IgD-negative memory B cell (primary cell): ENCODE results near the gene MAD1L1. TPM values are rescaled to one million over a fixed set of nuclear protein-coding genes. Genes with fewer than 3 reads are reported as not detected.

Experiments used
- H3K27ac Mint-ChIP-seq, 3 donors: one replicate each; pipeline ENCODE4 v1.8.0; 2020 to 2022; ENCODE audit warnings: mild to moderate bottlenecking in 3 of 3, mixed read lengths in 3 of 3, moderate library complexity in 1 of 3
- H3K27me3 Mint-ChIP-seq: one replicate; pipeline ENCODE4 v1.8.0; 2021; ENCODE audit warnings: mixed read lengths
- H3K36me3 Mint-ChIP-seq: one replicate; pipeline ENCODE4 v1.8.0; 2020; ENCODE audit warnings: mild to moderate bottlenecking, mixed read lengths
- H3K4me1 Mint-ChIP-seq, 3 donors: one replicate each; pipeline ENCODE4 v1.8.0; 2020 to 2022; ENCODE audit warnings: mixed read lengths in 3 of 3, mild to moderate bottlenecking in 1 of 3
- H3K4me3 Mint-ChIP-seq, 4 donors: one replicate each; pipeline ENCODE4 v1.8.0; 2020 to 2022; ENCODE audit warnings: mild to moderate bottlenecking in 4 of 4, mixed read lengths in 4 of 4, moderate library complexity in 3 of 4
- H3K9me3 Mint-ChIP-seq, 3 donors: one replicate each; pipeline ENCODE4 v1.8.0; 2020 to 2021; ENCODE audit warnings: mixed read lengths in 3 of 3, mild to moderate bottlenecking in 1 of 3
- polyA plus RNA-seq: library from polyadenylated mRNA; unstranded; fragments of 300-500 nt; fragmentation: Illumina TruSeq; gene quantifications from one replicate; pipeline ENCODE4 v1.2.3, GENCODE V29; 2021

Gene MAD1L1
- polyA plus RNA-seq, 1 donor from 2014 or later: 133 TPM

DNA sequence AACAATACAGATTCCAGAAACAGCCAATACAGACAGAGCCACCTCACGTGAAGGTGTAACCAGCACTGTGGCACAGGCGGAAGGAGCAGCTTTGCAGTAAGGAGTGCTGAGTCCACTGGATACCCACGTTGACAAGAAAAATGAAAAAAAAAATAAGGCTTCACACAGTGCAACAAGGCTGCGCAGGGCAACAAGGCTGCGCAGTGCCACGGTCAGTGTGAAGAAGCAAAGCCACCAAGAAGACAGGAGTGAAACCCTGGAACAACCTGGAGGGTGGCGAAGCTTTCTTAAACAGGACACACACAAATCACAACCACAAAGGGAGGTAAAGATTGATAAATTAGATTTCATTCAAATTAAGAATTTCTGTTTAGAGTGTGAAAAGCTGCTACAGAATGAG lies 204.0 kb downstream of the MAD1L1 start:
- Mint-ChIP-seq H3K4me3 (no peak overlapping the region), H3K36me3 (peaks cover 18% of the 10 kb centered on the region), H3K27ac (no peak overlapping the region), H3K9me3 (peaks cover 3 to 27% (median 10%) of the 10 kb centered on the region in 3 donors), H3K27me3 (no peaks in the 10 kb centered on the region), H3K4me1 (peaks cover 9 to 14% (median 12%) of the 10 kb centered on the region in 3 donors)

DNA sequence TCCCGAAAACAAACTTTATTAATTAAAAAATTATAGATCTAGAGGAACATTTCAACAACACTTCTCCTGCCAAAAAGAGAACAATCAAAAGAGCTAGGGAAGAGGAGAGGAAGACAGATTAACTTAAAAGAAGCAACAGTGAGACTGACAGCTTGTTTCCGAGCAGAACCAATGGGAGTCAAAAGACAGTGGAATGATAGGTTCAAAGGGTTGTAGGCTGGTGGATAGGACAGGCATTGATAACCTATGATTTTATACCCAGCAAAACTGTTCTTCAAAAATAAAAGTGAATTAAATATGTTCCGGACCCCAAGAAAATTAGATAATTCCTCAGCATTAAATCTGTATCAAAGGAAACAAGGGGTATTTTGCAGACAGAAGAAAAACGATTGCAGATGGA lies 207.6 kb downstream of the MAD1L1 start:
- H3K36me3 Mint-ChIP-seq: peaks cover 18% of the 10 kb centered on the region
- no peak overlapping the region for H3K27ac Mint-ChIP-seq
- H3K9me3 Mint-ChIP-seq: peaks cover 3 to 27% (median 10%) of the 10 kb centered on the region in 3 donors
- no peak overlapping the region for H3K4me3 Mint-ChIP-seq
- no peaks in the 10 kb centered on the region for H3K27me3 Mint-ChIP-seq
- peaks cover 9 to 13% (median 12%) of the 10 kb centered on the region in 3 donors for H3K4me1 Mint-ChIP-seq

DNA sequence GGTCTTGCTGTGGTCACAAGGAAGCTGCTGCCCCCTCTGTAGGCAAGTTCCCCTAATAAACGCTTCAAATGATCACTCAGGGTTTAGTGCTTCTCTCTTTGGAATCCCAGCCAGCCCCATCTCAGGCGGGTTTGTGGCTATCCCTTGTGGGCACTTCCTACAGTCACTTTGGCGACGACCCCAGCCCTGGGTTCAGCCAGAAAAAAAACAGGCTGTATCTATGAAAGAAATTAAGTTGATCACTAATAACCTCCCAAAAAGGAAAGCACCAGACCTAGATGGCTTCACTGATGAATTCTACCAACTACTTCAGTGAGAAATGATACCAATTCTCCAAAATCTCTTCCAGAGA lies 208.2 kb downstream of the MAD1L1 start:
- peak overlapping the region in 2 of 4 donors; percentile 32 to 52 for H3K4me3 Mint-ChIP-seq
- H3K9me3 Mint-ChIP-seq: peaks cover 3 to 27% (median 10%) of the 10 kb centered on the region in 3 donors
- H3K27ac Mint-ChIP-seq: no peak overlapping the region
- peaks cover 14 to 19% (median 18%) of the 10 kb centered on the region in 3 donors for H3K4me1 Mint-ChIP-seq
- H3K27me3 Mint-ChIP-seq: no peaks in the 10 kb centered on the region
- peaks cover 16% of the 10 kb centered on the region for H3K36me3 Mint-ChIP-seq

DNA sequence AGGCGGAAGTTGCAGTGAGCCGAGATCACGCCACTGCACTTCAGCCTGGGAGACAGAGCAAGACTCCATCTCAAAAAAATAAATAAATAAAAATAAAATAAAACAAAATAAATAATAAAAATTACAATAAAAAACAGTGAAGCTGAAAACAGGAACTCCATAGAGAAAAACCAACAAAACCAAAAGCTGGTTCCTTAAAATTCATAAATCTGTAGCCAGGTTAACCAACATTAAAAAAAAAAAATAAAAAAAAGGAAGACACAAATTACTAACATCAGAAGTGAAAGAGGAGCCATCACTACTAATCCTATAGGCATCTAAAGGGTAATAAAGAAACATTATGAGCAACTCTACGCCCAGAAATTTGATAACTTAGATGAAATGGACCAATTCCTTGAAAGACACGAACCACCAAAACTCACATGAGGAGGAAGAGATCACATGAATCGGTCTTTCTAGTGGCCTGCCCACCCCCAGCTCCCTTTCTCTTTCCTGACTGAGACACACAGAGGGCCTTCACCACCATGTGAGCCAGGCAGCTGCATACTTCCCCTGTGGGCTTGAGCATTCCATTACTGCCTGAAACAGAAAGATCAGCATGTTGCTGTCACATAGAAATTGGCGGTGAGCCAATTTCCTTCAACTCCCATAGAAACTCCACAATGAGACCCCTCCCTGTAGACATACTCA lies 208.7 kb downstream of the MAD1L1 start:
- peak overlapping the region in 1 of 4 donors; percentile 32 for H3K4me3 Mint-ChIP-seq
- H3K27ac Mint-ChIP-seq: no peak overlapping the region
- no peaks in the 10 kb centered on the region for H3K27me3 Mint-ChIP-seq
- H3K36me3 Mint-ChIP-seq: peaks cover 13% of the 10 kb centered on the region
- peaks cover 3 to 22% (median 10%) of the 10 kb centered on the region in 3 donors for H3K9me3 Mint-ChIP-seq
- H3K4me1 Mint-ChIP-seq: peaks cover 14 to 20% (median 19%) of the 10 kb centered on the region in 3 donors

DNA sequence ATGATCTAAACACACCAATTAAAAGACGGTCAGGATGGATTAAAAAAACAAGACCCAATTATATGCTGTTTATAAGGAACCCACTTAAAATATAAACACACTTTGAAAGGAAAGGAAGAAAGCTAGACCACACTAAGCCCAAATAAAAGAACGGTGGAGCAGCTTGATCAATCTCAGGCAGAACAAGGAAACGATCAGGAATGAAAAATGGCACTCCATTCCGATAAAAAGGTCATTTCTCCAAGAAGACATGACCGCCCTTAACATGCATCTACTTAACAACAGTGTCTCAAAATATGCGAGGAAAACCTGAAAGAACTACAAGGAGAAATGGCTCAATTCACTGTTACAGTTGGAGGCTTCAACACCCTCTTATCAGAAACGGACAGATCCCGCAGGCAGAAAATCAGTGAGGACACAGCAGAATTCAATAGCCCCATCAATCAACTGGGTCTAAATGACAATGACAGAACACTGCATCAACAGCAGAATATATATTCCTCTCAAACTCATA lies 210.0 kb downstream of the MAD1L1 start:
- Mint-ChIP-seq H3K4me1 (peaks cover 18 to 26% (median 25%) of the 10 kb centered on the region in 3 donors), H3K36me3 (peaks cover 13% of the 10 kb centered on the region), H3K27ac (no peak overlapping the region)

DNA sequence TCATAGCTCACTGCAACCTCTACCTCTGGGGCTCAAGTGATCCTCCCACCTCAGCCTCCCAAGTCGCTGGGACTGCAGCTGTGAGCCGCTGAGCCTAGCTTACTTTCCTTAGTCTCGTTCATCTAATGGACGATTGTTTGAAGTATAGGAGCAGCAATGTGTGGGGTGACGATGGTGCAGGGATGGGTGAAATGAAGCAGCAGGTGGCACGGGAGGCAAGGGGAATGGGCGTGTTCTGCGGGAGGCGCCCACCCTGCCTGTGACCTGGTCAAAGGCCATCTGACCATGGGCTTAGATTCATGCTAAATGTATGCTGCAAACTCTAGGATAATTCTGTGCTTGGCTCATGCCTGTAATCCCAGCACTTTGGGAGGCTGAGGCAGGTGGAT lies 210.7 kb downstream of the MAD1L1 start:
- Mint-ChIP-seq H3K4me1 (peaks cover 18 to 26% (median 25%) of the 10 kb centered on the region in 3 donors), H3K4me3 (no peak overlapping the region), H3K27ac (no peak overlapping the region)

More for the DNA sequence above, 210.0 kb downstream of the MAD1L1 start:
- Mint-ChIP-seq H3K9me3 (peaks cover 2 to 14% (median 7%) of the 10 kb centered on the region in 3 donors), H3K27me3 (no peaks in the 10 kb centered on the region), H3K4me3 (peak overlapping the region in 1 of 4 donors; percentile 12)

DNA sequence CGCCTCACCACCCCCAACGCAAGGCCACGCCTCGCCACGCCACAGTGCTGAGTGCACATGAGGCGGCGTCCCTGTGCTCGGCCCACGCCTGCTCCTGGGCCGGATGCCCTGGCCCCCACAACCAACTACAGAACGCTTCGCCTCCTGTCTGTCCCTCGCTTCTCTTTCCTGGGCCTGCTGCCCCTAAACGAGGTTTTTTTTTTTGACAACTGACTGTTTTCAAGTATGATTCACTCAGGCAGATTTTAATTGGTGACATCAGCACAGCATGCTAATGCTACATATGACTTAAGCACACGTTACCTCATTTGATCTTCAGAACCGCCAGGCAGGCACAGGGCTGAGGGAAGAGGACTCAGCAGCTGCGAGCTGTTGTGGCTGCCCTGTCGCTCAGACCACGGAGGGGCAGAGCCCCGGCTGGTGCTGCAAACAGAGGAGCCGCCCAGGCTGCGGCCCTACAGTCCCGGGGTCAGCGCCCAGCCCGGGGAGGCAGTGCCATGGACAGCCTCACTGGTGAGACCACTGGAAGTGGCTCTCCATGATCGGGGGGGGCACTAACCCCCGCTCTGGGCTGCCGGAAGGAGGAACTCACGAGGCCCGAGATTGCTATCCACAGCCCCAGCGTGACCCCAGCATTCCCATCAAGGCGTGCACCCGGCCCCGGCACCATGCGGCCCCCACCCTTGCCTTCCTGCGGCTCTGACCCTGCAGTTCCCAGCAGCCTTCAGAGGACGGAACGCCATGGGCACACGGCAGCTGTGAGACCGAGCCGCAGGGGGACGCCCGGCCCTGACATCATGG lies 212.8 kb downstream of the MAD1L1 start:
- peak overlapping the region; percentile 59 to 94 (median 82) for H3K4me3 Mint-ChIP-seq
- H3K4me1 Mint-ChIP-seq: peaks cover 18 to 32% (median 25%) of the 10 kb centered on the region in 3 donors
- H3K27ac Mint-ChIP-seq: peak overlapping the region; percentile 58 to 96 (median 94)
- H3K9me3 Mint-ChIP-seq: peaks cover 0 to under 1% (median 0%) of the 10 kb centered on the region in 3 donors
- H3K27me3 Mint-ChIP-seq: no peaks in the 10 kb centered on the region
- peaks cover 8% of the 10 kb centered on the region for H3K36me3 Mint-ChIP-seq

More for the DNA sequence above, 210.7 kb downstream of the MAD1L1 start:
- Mint-ChIP-seq H3K9me3 (peaks cover 2 to 14% (median 7%) of the 10 kb centered on the region in 3 donors), H3K36me3 (peaks cover 13% of the 10 kb centered on the region), H3K27me3 (no peaks in the 10 kb centered on the region)

DNA sequence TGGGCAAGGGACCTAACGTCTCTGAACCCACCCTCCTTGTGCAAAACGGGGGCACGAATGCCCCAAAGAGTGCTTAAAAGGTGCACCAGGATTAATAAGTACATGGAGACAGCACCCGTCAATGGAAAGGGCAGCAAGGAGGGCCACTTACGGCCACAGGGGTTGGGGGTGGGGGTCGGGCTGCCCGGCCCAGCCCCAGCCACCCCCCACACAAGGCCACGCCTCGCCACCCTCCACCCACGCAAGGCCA lies 213.4 kb downstream of the MAD1L1 start:
- H3K4me3 Mint-ChIP-seq: peak overlapping the region; percentile 59 to 94 (median 76)
- no peaks in the 10 kb centered on the region for H3K9me3 Mint-ChIP-seq
- H3K27ac Mint-ChIP-seq: peak overlapping the region; percentile 50 to 94 (median 84)
- peaks cover 18 to 32% (median 25%) of the 10 kb centered on the region in 3 donors for H3K4me1 Mint-ChIP-seq
- H3K27me3 Mint-ChIP-seq: no peaks in the 10 kb centered on the region
- peaks cover 6% of the 10 kb centered on the region for H3K36me3 Mint-ChIP-seq

DNA sequence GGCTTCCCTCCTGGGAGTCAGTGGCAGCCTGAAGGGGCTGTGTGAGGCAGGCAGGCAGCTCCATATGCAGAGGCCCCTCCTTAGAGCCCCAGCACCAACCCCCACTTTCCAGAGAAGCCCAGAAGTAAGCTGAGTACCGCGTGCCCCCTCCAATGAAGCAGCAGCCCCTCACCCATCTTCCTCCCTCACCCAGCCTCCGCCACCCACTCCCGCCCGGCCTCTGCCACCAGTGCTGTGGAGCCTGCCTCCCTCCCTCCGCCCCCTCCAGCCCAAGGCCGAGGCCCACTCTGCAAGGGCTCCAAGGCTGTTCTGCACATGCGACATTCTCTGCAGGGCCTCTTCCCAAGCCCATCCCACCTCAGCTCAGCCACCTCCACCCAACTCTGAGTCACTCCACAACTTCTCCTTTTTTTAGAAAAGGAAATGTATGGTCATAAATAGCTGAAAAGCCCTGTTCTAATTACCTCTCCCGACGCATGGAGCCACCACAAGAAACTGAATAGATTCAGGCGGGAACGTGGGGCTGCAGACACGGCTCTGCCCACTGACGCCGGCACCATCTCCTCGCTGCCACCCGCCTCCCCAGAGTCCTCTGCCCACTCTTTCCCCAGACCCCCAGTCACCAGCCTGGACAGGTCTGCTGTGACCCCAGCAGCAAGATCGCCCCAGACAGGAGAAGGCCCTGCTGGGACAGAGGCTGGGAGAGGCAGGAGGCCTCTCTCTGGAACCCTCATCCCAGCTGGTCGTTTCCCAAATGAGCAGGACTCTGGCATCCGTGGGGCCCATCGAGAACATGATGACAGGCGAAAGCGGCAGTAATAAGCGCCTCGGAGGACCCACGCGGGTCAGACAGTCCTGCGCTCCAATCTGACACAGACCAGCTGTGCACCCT lies 213.9 kb downstream of the MAD1L1 start:
- peak overlapping the region; percentile 50 to 84 (median 73) for H3K27ac Mint-ChIP-seq
- no peaks in the 10 kb centered on the region for H3K27me3 Mint-ChIP-seq
- H3K4me3 Mint-ChIP-seq: peak overlapping the region; percentile 60 to 94 (median 82)
- peaks cover 2% of the 10 kb centered on the region for H3K36me3 Mint-ChIP-seq
- H3K9me3 Mint-ChIP-seq: no peaks in the 10 kb centered on the region
- H3K4me1 Mint-ChIP-seq: peaks cover 15 to 32% (median 21%) of the 10 kb centered on the region in 3 donors

DNA sequence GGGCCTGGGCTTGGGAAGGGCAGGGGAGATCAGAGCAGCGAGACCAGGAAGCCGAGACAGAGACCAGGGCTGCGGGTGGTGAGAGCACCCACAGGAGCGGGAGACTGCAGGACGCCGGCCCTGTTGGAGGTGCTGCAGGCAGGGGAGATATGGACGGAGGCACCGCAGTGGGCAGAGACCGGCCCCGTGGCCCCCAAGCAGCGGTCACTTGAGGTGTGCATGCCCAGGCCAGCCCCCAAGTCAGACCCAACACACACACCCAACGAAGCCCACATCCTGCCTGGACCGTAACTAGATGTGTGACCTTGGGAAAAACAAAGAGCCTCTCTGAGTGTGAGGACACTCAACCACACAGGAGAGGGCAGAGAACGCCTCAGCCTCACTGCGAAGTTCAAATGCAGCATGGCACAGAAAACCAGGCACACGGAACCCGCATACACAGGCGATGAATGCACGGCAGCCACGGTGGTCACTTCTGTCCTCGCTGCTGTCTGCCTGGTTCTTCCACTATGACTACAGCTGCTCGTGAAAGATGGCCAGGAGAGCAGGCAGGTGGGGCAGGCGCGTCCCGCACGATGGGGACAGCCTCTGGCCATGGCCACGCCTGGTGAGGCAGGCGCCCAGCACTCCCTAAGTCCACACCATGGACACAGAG lies 214.7 kb downstream of the MAD1L1 start:
- peaks cover 7% of the 10 kb centered on the region for H3K36me3 Mint-ChIP-seq
- no peaks in the 10 kb centered on the region for H3K27me3 Mint-ChIP-seq
- H3K9me3 Mint-ChIP-seq: no peaks in the 10 kb centered on the region
- H3K27ac Mint-ChIP-seq: no peak overlapping the region
- H3K4me1 Mint-ChIP-seq: peaks cover 15 to 32% (median 21%) of the 10 kb centered on the region in 3 donors
- no peak overlapping the region for H3K4me3 Mint-ChIP-seq

DNA sequence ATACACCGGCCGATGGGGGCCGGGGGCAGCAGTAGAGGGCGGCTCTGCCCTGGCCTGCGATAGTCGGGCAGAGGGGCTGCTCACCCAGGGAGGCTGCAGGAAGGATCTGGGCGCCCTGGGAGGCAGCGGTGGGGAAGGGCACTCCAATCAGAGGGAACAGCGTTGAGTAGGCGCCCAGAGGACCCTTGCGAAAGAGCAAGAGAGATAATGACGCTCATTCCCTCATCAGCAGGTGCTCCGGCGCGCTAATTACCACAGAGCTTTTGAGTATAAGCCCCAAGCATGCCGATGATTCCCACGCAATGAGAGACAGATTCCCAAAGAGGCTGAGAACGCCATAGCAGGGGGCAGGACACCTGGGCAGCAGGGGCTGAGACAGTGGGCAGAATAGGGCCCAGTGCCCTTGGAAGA lies 215.3 kb downstream of the MAD1L1 start:
- Mint-ChIP-seq H3K4me3 (no peak overlapping the region), H3K9me3 (no peaks in the 10 kb centered on the region), H3K27me3 (no peaks in the 10 kb centered on the region), H3K36me3 (peaks cover 7% of the 10 kb centered on the region), H3K27ac (no peak overlapping the region), H3K4me1 (peaks cover 18 to 27% (median 21%) of the 10 kb centered on the region in 3 donors)

DNA sequence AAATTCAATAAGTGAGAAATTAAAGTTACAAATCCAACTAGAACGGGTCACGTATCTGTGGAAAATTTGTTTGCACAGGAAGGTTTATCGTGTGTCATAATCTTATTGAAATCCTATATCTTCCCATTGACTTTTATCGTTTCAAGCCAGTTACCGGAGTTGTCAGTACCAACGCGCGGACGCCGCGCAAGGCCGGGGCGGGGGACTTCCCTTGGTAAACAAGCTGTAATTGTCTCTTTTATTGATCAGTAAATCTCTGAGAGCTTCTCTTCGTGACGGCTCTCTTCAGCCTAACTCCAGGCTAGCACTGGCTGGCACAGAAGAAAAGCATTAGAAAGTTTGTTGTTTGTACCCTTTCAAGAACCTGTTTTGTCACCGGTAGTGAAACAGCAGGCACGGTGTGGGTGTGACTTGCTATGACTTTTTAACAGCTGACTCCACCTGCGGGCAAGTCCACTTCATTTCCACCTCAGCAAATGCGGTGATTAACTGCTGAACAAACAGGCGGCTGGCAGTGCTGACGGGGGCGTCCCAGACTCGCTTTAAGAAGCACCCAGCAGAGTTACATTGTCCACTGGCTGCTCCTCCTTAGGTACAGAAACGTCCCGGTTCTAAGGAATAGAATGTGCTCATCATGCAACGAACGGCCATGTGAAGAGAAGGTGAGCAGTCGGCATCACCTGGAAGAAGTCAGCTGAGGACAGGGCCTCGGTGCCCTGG lies 215.8 kb downstream of the MAD1L1 start:
- H3K4me3 Mint-ChIP-seq: peak overlapping the region in 1 of 4 donors; percentile 36
- no peaks in the 10 kb centered on the region for H3K9me3 Mint-ChIP-seq
- peaks cover 7% of the 10 kb centered on the region for H3K36me3 Mint-ChIP-seq
- no peak overlapping the region for H3K27ac Mint-ChIP-seq
- no peaks in the 10 kb centered on the region for H3K27me3 Mint-ChIP-seq
- peaks cover 16 to 27% (median 24%) of the 10 kb centered on the region in 3 donors for H3K4me1 Mint-ChIP-seq

DNA sequence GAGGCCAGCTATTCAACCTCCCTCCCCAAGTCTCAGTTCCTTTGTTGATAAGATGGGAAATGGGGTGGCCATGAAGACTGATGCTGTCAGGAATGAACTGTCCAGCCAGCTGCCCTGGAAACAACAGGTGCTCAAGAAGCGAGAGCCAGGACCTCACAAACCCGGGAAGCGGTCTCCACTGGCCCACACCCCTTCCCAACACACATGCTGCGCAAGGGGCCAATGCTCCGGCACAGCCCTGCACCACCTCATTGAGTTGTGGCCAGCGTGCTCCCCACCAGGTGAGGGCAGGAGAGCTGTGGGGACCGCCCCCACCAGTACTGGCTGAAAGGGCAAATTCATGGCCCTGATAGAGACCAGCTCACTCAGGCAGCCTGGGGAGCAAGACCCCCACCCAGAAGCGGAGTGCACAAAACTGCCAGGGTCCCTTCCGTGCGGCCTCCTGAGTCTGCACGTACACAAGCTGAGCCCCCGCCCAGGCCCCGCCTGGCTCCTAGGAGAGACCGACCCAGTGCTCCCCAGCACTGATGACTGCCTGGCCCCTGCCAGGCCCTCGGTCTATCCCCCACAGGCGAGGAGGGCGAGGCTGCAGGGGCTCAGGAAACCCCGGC lies 216.6 kb downstream of the MAD1L1 start:
- H3K9me3 Mint-ChIP-seq: no peaks in the 10 kb centered on the region
- H3K27me3 Mint-ChIP-seq: no peaks in the 10 kb centered on the region
- H3K4me3 Mint-ChIP-seq: peak overlapping the region in 1 of 4 donors; percentile 36
- no peak overlapping the region for H3K27ac Mint-ChIP-seq
- peaks cover 7% of the 10 kb centered on the region for H3K36me3 Mint-ChIP-seq
- H3K4me1 Mint-ChIP-seq: peaks cover 14 to 25% (median 24%) of the 10 kb centered on the region in 3 donors
